ENCODE measurements around the gene LRP2BP. TPM values are rescaled to one million over a fixed set of nuclear protein-coding genes. Genes with fewer than 3 reads are reported as not detected.

The LRP2BP gene
- total RNA-seq, 4 donors from 2014 or later: 0.81 to 4.4 (median 1.5) TPM

- WGBS, 2 donors (ENCODE audit: low coverage in 1 of 2): 90 to 95% methylated on average over 2 to 3 of the region's 4 CpGs
- TF ChIP-seq POLR2AphosphoS5 (IDR thresholded peaks at IDR 0.05) (no peak), EP300 (IDR thresholded peaks at IDR 0.05) (no peak), CTCF (IDR thresholded peaks at IDR 0.05) (no peak), POLR2A (IDR thresholded peaks at IDR 0.05) (no peak)
- Histone ChIP-seq H3K27ac (no peak overlapping the region), H3K36me3 (peaks cover 0 to 50% of the 10 kb centered on the region in 2 donors), H3K9me3 (no peaks in the 10 kb centered on the region), H3K4me3 (no peak overlapping the region), H3K27me3 (no peaks in the 10 kb centered on the region), H3K4me1 (no peaks in the 10 kb centered on the region)
- ATAC-seq: no peak
Measured at GRCh38 chr4:185358959-185359358, 36.8 kb downstream of the LRP2BP start.

GRCh38 chr4:185358514-185358913 lies 37.2 kb downstream of the LRP2BP start:
- WGBS, 2 donors (ENCODE audit: low coverage in 1 of 2): 75 to 84% methylated on average over 4 of the region's 4 CpGs
- no peak for ATAC-seq
- Histone ChIP-seq H3K27ac (no peak overlapping the region), H3K4me3 (no peak overlapping the region), H3K4me1 (no peaks in the 10 kb centered on the region), H3K36me3 (peaks cover 0 to 55% of the 10 kb centered on the region in 2 donors), H3K9me3 (no peaks in the 10 kb centered on the region), H3K27me3 (no peaks in the 10 kb centered on the region)
- TF ChIP-seq POLR2A (IDR thresholded peaks at IDR 0.05): no peak

GRCh38 chr4:185357733-185358440 lies 37.8 kb downstream of the LRP2BP start:
- peaks cover 0 to 53% of the 10 kb centered on the region in 2 donors for H3K36me3 ChIP-seq
- H3K9me3 ChIP-seq: no peaks in the 10 kb centered on the region
- no peaks in the 10 kb centered on the region for H3K27me3 ChIP-seq
- ATAC-seq: no peak
- 69 to 82% methylated on average over 7 of the region's 7 CpGs for WGBS, 2 donors (ENCODE audit: low coverage in 1 of 2)
- H3K4me3 ChIP-seq: no peak overlapping the region
- TF ChIP-seq CTCF (IDR thresholded peaks at IDR 0.05) (no peak), POLR2A (IDR thresholded peaks at IDR 0.05) (no peak)
- H3K4me1 ChIP-seq: no peaks in the 10 kb centered on the region
- H3K27ac ChIP-seq: no peak overlapping the region

GRCh38 chr4:185357211-185357610 lies 38.5 kb downstream of the LRP2BP start:
- no peaks in the 10 kb centered on the region for H3K4me1 ChIP-seq
- no peak overlapping the region for H3K4me3 ChIP-seq
- WGBS, 2 donors (ENCODE audit: low coverage in 1 of 2): 65 to 80% methylated on average over 5 of the region's 5 CpGs
- ATAC-seq: no peak
- H3K27ac ChIP-seq: no peak overlapping the region
- H3K36me3 ChIP-seq: peaks cover 0 to 55% of the 10 kb centered on the region in 2 donors
- no peaks in the 10 kb centered on the region for H3K27me3 ChIP-seq
- TF ChIP-seq EP300 (IDR thresholded peaks at IDR 0.05) (no peak), POLR2A (IDR thresholded peaks at IDR 0.05) (no peak), POLR2AphosphoS5 (IDR thresholded peaks at IDR 0.05) (no peak), CTCF (IDR thresholded peaks at IDR 0.05) (no peak)
- H3K9me3 ChIP-seq: no peaks in the 10 kb centered on the region

- Histone ChIP-seq H3K9me3 (no peaks in the 10 kb centered on the region), H3K27ac (no peak overlapping the region), H3K27me3 (no peaks in the 10 kb centered on the region), H3K4me3 (no peak overlapping the region), H3K4me1 (no peaks in the 10 kb centered on the region), H3K36me3 (peaks cover 0 to 76% of the 10 kb centered on the region in 2 donors)
- ATAC-seq: no peak
- 100% methylated on average over 1 to 2 of the region's 2 CpGs for WGBS, 2 donors (ENCODE audit: low coverage in 1 of 2)
- no peak for TF ChIP-seq CTCF (IDR thresholded peaks at IDR 0.05)
- TF ChIP-seq POLR2AphosphoS5 (IDR thresholded peaks at IDR 0.05): no peak
- TF ChIP-seq POLR2A (IDR thresholded peaks at IDR 0.05): no peak
- no peak for TF ChIP-seq EP300 (IDR thresholded peaks at IDR 0.05)
Measured at GRCh38 chr4:185352741-185353140, 43.0 kb downstream of the LRP2BP start.

Measured in gastroesophageal sphincter (tissue), 4 donors.